Suprapubic skin (tissue), 4 donors: Measurements from ENCODE around the gene ADGRB3. TPM values are rescaled to one million over a fixed set of nuclear protein-coding genes. Genes with fewer than 3 reads are reported as not detected.

Experiments
- DNase-seq, 2 donors: peaks; one replicate each; pipeline ENCODE4 v3.0.0-alpha.2; 2019; ENCODE audit warnings: low spot score in 2 of 2
- H3K27ac ChIP-seq: fragments of 200-600 bp; sonication (generic); one replicate; pipeline ENCODE4 v1.5.1; 2019
- H3K27me3 ChIP-seq: fragments of 200-600 bp; sonication (generic); one replicate; pipeline ENCODE4 v1.5.1; 2019
- H3K36me3 ChIP-seq: fragments of 200-600 bp; sonication (generic); one replicate; pipeline ENCODE4 v1.5.1; 2019
- H3K4me1 ChIP-seq: fragments of 200-600 bp; sonication (generic); one replicate; pipeline ENCODE4 v1.5.1; 2019
- H3K4me3 ChIP-seq: fragments of 200-600 bp; sonication (generic); one replicate; pipeline ENCODE4 v1.5.1; 2019; ENCODE audit warnings: mild to moderate bottlenecking
- H3K9me3 ChIP-seq: fragments of 200-600 bp; sonication (generic); one replicate; pipeline ENCODE4 v1.5.1; 2019
- CTCF ChIP-seq, 2 donors: fragments of 200-600 bp in 1 of 2; fragments of 450-650 bp in 1 of 2; sonication (generic) in 1 of 2; IDR thresholded peaks; one replicate each; pipeline ENCODE4 v1.5.1; 2016 to 2019; ENCODE audit warnings: antibody characterized with exemption in 2 of 2, mild to moderate bottlenecking in 1 of 2, moderate library complexity in 1 of 2
- EP300 ChIP-seq: sonication (generic); formaldehyde crosslinking; IDR thresholded peaks from one replicate; pipeline ENCODE4 v1.6.1; 2017; ENCODE audit warnings: antibody characterized with exemption
- POLR2A ChIP-seq, 2 donors: fragments of 450-650 bp; IDR thresholded peaks; one replicate each; pipeline ENCODE4 v1.6.1; 2017; ENCODE audit warnings: antibody characterized with exemption in 2 of 2, mild to moderate bottlenecking in 2 of 2, moderate library complexity in 2 of 2
- POLR2AphosphoS5 ChIP-seq, 3 donors: sonication (generic); formaldehyde crosslinking; IDR thresholded peaks; one replicate each; pipeline ENCODE4 v1.6.1; 2017; ENCODE audit warnings: antibody characterized with exemption in 3 of 3
- WGBS: methylation state at CpG from one replicate; pipeline ENCODE4 v1.1.5; 2018; 5-methylcytosine and 5-hydroxymethylcytosine counted together
- total RNA-seq, 4 donors: library from RNA; depleted of rRNA; stranded (reverse); fragments of >200 nt; gene quantifications; one replicate each; pipeline ENCODE4 v1.1.0, GENCODE V29; 2016

The ADGRB3 gene
- total RNA-seq, 4 donors from 2014 or later = 0.42 to 2.2 (median 1.3) TPM

GRCh38 chr6:68891419-68891818, 256.3 kb downstream of the ADGRB3 start:
- DNase-seq = no peak
- no peak for TF ChIP-seq EP300
- no peak for TF ChIP-seq POLR2A (IDR thresholded peaks at IDR 0.05)
- no peak for TF ChIP-seq POLR2AphosphoS5 (IDR thresholded peaks at IDR 0.05)
- no peak for TF ChIP-seq CTCF (IDR thresholded peaks at IDR 0.05)
- no peaks in the 10 kb centered on the region for H3K4me1 ChIP-seq
- H3K9me3 ChIP-seq = no peaks in the 10 kb centered on the region
- H3K27me3 ChIP-seq = no peaks in the 10 kb centered on the region
- H3K4me3 ChIP-seq = no peak overlapping the region
- H3K36me3 ChIP-seq = no peaks in the 10 kb centered on the region
- H3K27ac ChIP-seq = no peak overlapping the region

- H3K27ac ChIP-seq = no peak overlapping the region
- H3K36me3 ChIP-seq = no peaks in the 10 kb centered on the region
- H3K27me3 ChIP-seq = no peaks in the 10 kb centered on the region
- no peaks in the 10 kb centered on the region for H3K4me1 ChIP-seq
- TF ChIP-seq POLR2A (IDR thresholded peaks at IDR 0.05) (no peak), EP300 (no peak), CTCF (IDR thresholded peaks at IDR 0.05) (no peak), POLR2AphosphoS5 (IDR thresholded peaks at IDR 0.05) (no peak)
- DNase-seq = no peak
- H3K4me3 ChIP-seq = no peak overlapping the region
- no peaks in the 10 kb centered on the region for H3K9me3 ChIP-seq
- WGBS = 89% methylated on average over 3 of the region's 3 CpGs
These were observed 257.4 kb downstream of the ADGRB3 start for GRCh38 chr6:68892452-68892851.

- DNase-seq = no peak
- H3K36me3 ChIP-seq = no peaks in the 10 kb centered on the region
- H3K27me3 ChIP-seq = no peaks in the 10 kb centered on the region
- H3K27ac ChIP-seq = no peak overlapping the region
- no peak overlapping the region for H3K4me3 ChIP-seq
- no peaks in the 10 kb centered on the region for H3K4me1 ChIP-seq
- no peak for TF ChIP-seq CTCF (IDR thresholded peaks at IDR 0.05)
- TF ChIP-seq POLR2AphosphoS5 (IDR thresholded peaks at IDR 0.05) = no peak
- TF ChIP-seq POLR2A (IDR thresholded peaks at IDR 0.05) = no peak
- TF ChIP-seq EP300 = no peak
- 60% methylated on average over 1 of the region's 1 CpG for WGBS
- no peaks in the 10 kb centered on the region for H3K9me3 ChIP-seq
These were observed 260.8 kb downstream of the ADGRB3 start for GRCh38 chr6:68895929-68896328.

- no peaks in the 10 kb centered on the region for H3K36me3 ChIP-seq
- H3K4me3 ChIP-seq = no peak overlapping the region
- WGBS = 93% methylated on average over 1 of the region's 1 CpG
- DNase-seq = no peak
- no peaks in the 10 kb centered on the region for H3K9me3 ChIP-seq
- no peaks in the 10 kb centered on the region for H3K27me3 ChIP-seq
- H3K27ac ChIP-seq = no peak overlapping the region
- no peak for TF ChIP-seq CTCF (IDR thresholded peaks at IDR 0.05)
- no peak for TF ChIP-seq EP300
- no peak for TF ChIP-seq POLR2A (IDR thresholded peaks at IDR 0.05)
- TF ChIP-seq POLR2AphosphoS5 (IDR thresholded peaks at IDR 0.05) = no peak
- H3K4me1 ChIP-seq = no peaks in the 10 kb centered on the region
These were observed 266.0 kb downstream of the ADGRB3 start for GRCh38 chr6:68901044-68901443.

GRCh38 chr6:68911334-68911733, 276.3 kb downstream of the ADGRB3 start:
- H3K9me3 ChIP-seq = no peaks in the 10 kb centered on the region
- no peaks in the 10 kb centered on the region for H3K27me3 ChIP-seq
- no peaks in the 10 kb centered on the region for H3K4me1 ChIP-seq
- H3K27ac ChIP-seq = no peak overlapping the region
- no peaks in the 10 kb centered on the region for H3K36me3 ChIP-seq
- WGBS = 85% methylated on average over 3 of the region's 3 CpGs
- H3K4me3 ChIP-seq = no peak overlapping the region
- no peak for DNase-seq
- TF ChIP-seq POLR2AphosphoS5 (IDR thresholded peaks at IDR 0.05) (no peak), EP300 (no peak), CTCF (IDR thresholded peaks at IDR 0.05) (no peak), POLR2A (IDR thresholded peaks at IDR 0.05) (no peak)
